Natural killer cell (primary cell): ENCODE data around the gene SCAP. TPM values are rescaled to one million over a fixed set of nuclear protein-coding genes. Genes with fewer than 3 reads are reported as not detected.

ENCODE experiments used
- ATAC-seq, 3 donors: fragments of 150-1000 bp in 2 of 3; fragments of 200-7000 bp in 1 of 3; cut with Tn5 transposase; 1 replicate in 1 of 3; 2 replicates in 2 of 3; pipeline ENCODE4 v1.10.0; 2021; ENCODE audit warnings: mild to moderate bottlenecking in 2 of 3, moderate library complexity in 2 of 3
- DNase-seq, 2 donors: peaks; one replicate each; pipeline versions ENCODE4 v3.0.0 to v3.0.0-alpha.2; 2013 to 2021; ENCODE audit warnings: mixed read lengths in 1 of 2
- H3K27ac ChIP-seq: one replicate; pipeline ENCODE4 v1.5.1; 2013; ENCODE audit warnings: mild to moderate bottlenecking, low read length
- H3K27me3 ChIP-seq: one replicate; pipeline ENCODE4 v1.6.1; 2013; ENCODE audit warnings: low read length; ENCODE audit not compliant: control insufficient read depth, insufficient read depth
- H3K36me3 ChIP-seq: one replicate; pipeline ENCODE4 v1.6.1; 2013; ENCODE audit warnings: low read length; ENCODE audit not compliant: control insufficient read depth, insufficient read depth
- H3K4me1 ChIP-seq: one replicate; pipeline ENCODE4 v1.6.1; 2013; ENCODE audit warnings: low read length; ENCODE audit not compliant: control insufficient read depth, insufficient read depth
- H3K4me3 ChIP-seq: one replicate; pipeline ENCODE4 v1.5.1; 2013; ENCODE audit warnings: low read length
- H3K9me3 ChIP-seq: one replicate; pipeline ENCODE4 v1.6.1; 2013; ENCODE audit warnings: low read length; ENCODE audit not compliant: control insufficient read depth, insufficient read depth
- H3K27ac Mint-ChIP-seq, 2 donors: one replicate each; pipeline ENCODE4 v1.8.0; 2022; ENCODE audit warnings: mild to moderate bottlenecking in 2 of 2, mixed read lengths in 2 of 2, moderate library complexity in 1 of 2
- H3K27me3 Mint-ChIP-seq, 2 donors: one replicate each; pipeline ENCODE4 v1.8.0; 2022; ENCODE audit warnings: low read depth in 2 of 2, mixed read lengths in 2 of 2
- H3K36me3 Mint-ChIP-seq: one replicate; pipeline ENCODE4 v1.8.0; 2022; ENCODE audit warnings: mixed read lengths
- H3K4me1 Mint-ChIP-seq, 2 donors: one replicate each; pipeline ENCODE4 v1.8.0; 2022; ENCODE audit warnings: mixed read lengths in 2 of 2
- H3K4me3 Mint-ChIP-seq: one replicate; pipeline ENCODE4 v1.8.0; 2022; ENCODE audit warnings: mild to moderate bottlenecking, moderate library complexity, mixed read lengths
- H3K9me3 Mint-ChIP-seq, 2 donors: one replicate each; pipeline ENCODE4 v1.8.0; 2022; ENCODE audit warnings: mixed read lengths in 2 of 2
- WGBS: methylation state at CpG from one replicate; pipeline ENCODE4 v1.1.7; 2013; ENCODE audit warnings: missing lambda C conversion rate; ENCODE audit not compliant: insufficient coverage; 5-methylcytosine and 5-hydroxymethylcytosine counted together
- intact Hi-C: fragments of 100-400 bp; cut with micrococcal nuclease; formaldehyde crosslinking; loops from one replicate; pipeline ENCODE4 v1.14.2; 2022
- total RNA-seq, 4 donors: library from RNA; stranded (reverse); fragments of 120-200 nt in 1 of 4; gene quantifications; one replicate each; pipeline versions ENCODE4 v1.2.3 to v1.2.4, GENCODE V29; 2013 to 2022
- TF ChIP-seq, protein P1 (sequence below): fragments of 200-600 bp; IDR thresholded peaks from one replicate; pipeline ENCODE4 v1.8.0; 2022; ENCODE audit warnings: antibody characterized with exemption

SCAP gene
- total RNA-seq, 3 donors from 2014 or later (not counting 1 experiment from before 2014, with no cell fraction given): 63.9 to 104 (median 82.7) TPM

DNA sequence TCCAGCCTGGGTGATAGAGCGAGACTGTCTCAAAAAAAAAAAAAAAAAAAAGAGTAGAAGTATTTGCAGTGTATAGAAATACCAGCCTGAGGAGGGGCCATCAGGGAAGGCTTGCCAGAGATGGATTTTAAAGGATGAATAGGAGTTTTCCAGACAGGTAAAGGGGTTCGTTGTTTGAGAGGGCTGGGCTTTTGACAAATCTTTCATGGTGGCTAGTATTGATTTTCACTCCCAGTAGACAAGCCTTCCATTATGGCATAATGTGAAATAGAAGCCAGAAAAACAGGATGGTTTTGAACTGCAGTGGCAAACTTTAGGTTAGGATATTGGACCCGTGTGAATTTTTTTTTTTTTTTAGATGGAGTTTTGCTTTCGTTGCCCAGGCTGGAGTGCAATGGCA lies 91.3 kb downstream of the SCAP start:
- DNase-seq: no peak
- no peak overlapping the region for H3K4me3 ChIP-seq
- no peaks in the 10 kb centered on the region for H3K9me3 ChIP-seq
- H3K27ac ChIP-seq: no peak overlapping the region
- intact Hi-C loops: no loop called here
- peak overlapping the region in 1 of 2 donors; percentile 56 for H3K27ac Mint-ChIP-seq
- no peaks in the 10 kb centered on the region for H3K27me3 ChIP-seq
- no peaks in the 10 kb centered on the region for H3K36me3 Mint-ChIP-seq
- TF ChIP-seq, protein P1, sequence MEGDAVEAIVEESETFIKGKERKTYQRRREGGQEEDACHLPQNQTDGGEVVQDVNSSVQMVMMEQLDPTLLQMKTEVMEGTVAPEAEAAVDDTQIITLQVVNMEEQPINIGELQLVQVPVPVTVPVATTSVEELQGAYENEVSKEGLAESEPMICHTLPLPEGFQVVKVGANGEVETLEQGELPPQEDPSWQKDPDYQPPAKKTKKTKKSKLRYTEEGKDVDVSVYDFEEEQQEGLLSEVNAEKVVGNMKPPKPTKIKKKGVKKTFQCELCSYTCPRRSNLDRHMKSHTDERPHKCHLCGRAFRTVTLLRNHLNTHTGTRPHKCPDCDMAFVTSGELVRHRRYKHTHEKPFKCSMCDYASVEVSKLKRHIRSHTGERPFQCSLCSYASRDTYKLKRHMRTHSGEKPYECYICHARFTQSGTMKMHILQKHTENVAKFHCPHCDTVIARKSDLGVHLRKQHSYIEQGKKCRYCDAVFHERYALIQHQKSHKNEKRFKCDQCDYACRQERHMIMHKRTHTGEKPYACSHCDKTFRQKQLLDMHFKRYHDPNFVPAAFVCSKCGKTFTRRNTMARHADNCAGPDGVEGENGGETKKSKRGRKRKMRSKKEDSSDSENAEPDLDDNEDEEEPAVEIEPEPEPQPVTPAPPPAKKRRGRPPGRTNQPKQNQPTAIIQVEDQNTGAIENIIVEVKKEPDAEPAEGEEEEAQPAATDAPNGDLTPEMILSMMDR: no peak
- peaks cover 21% of the 10 kb centered on the region for H3K4me1 ChIP-seq
- WGBS: 93% methylated on average over 3 of the region's 4 CpGs
- H3K36me3 ChIP-seq: peaks cover 10% of the 10 kb centered on the region
- ATAC-seq: no peak
- H3K4me1 Mint-ChIP-seq: peaks cover 57 to 61% of the 10 kb centered on the region in 2 donors
- no peaks in the 10 kb centered on the region for H3K27me3 Mint-ChIP-seq
- no peaks in the 10 kb centered on the region for H3K9me3 Mint-ChIP-seq
- no peak overlapping the region for H3K4me3 Mint-ChIP-seq

GRCh38 chr3:47381317-47382157 lies 94.2 kb downstream of the SCAP start:
- Mint-ChIP-seq H3K4me3 (peak overlapping the region; percentile 99), H3K4me1 (peaks cover 47 to 54% of the 10 kb centered on the region in 2 donors), H3K36me3 (no peaks in the 10 kb centered on the region), H3K27ac (peak overlapping the region; percentile 99 to 100), H3K9me3 (no peaks in the 10 kb centered on the region), H3K27me3 (no peaks in the 10 kb centered on the region)
- Histone ChIP-seq H3K27me3 (no peaks in the 10 kb centered on the region), H3K4me3 (peak overlapping the region; percentile 85), H3K4me1 (peaks cover 24% of the 10 kb centered on the region), H3K9me3 (no peaks in the 10 kb centered on the region), H3K36me3 (no peaks in the 10 kb centered on the region), H3K27ac (peak overlapping the region; percentile 89)
- intact Hi-C loops: loop anchor here (1.0 to 2.0 kb wide), 3 partner anchors 94 to 219 kb away; partner anchors contain the start of genes KIF9, KLHL18 and SCAP
- TF ChIP-seq, protein P1: no peak
- WGBS: 10% methylated on average over 43 of the region's 44 CpGs
- DNase-seq (peak; percentile 61 to 78), ATAC-seq (peak; percentile 59 to 75 (median 63))

DNA sequence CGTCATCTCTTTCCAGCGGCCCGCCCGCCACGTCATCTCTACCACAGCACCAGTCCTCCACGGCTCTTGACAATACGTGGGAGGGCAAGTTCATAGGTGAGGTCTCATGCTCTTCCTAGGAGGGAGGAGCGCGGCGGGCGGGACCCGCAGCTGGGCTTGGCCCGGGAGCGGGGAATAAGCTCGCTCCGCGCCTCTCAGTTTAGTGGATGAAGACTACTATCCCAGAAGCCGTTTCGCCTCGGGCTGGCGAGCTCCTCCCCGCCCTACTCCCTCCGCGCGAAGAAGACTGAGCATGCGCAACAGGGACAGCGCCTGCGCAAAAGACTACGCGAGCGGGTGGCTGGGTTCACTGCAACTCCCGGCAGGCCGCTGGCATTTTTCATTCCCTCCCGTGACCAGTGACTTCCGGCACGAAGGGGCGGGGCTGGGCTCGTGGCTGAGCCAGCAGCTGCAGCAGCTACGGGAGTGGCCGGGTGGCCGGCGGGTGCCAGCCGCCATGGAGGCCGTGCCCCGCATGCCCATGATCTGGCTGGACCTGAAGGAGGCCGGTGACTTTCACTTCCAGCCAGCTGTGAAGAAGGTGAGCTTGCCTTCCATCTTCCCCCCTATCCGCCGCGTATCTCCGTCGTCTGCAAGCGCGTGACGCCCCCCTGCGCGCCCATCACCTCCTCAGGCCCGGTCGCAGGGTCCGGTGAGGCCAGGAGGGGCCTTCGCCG lies 95.0 kb downstream of the SCAP start, which contains the start of gene PTPN23:
Gene PTPN23, plus strand, starts transcription at position 421 of the 716 bp plus-strand sequence. Its CDS starts 76 bp downstream, at position 497.
- Mint-ChIP-seq H3K9me3 (no peaks in the 10 kb centered on the region), H3K27ac (peak within 1 kb of the TSS; percentile 99 to 100), H3K4me3 (peak within 1 kb of the TSS; percentile 99), H3K36me3 (no peaks in the 10 kb centered on the region), H3K27me3 (no peaks in the 10 kb centered on the region), H3K4me1 (peaks cover 40 to 49% of the 10 kb centered on the region in 2 donors)
- ATAC-seq (peak; percentile 74 to 87 (median 80)), DNase-seq (peak; percentile 99)
- intact Hi-C loops: loop anchor here (1.0 to 2.0 kb wide), 3 partner anchors 95 to 218 kb away; partner anchors contain the start of genes KIF9, KLHL18 and SCAP
- H3K27ac ChIP-seq: peak within 1 kb of the TSS; percentile 89
- peaks cover 24% of the 10 kb centered on the region for H3K4me1 ChIP-seq
- TF ChIP-seq, protein P1: no peak
- no peaks in the 10 kb centered on the region for H3K36me3 ChIP-seq
- H3K4me3 ChIP-seq: peak within 1 kb of the TSS; percentile 85
- no peaks in the 10 kb centered on the region for H3K9me3 ChIP-seq
- WGBS: under 1% methylated on average over 61 of the region's 61 CpGs
- no peaks in the 10 kb centered on the region for H3K27me3 ChIP-seq
